ENCODE measurements around the gene WDR33. TPM values are rescaled to one million over a fixed set of nuclear protein-coding genes. Genes with fewer than 3 reads are reported as not detected.

The WDR33 gene
- total RNA-seq, 4 donors from 2014 or later = 25.8 to 53.3 (median 38.0) TPM

GRCh38 chr2:127675331-127676261 lies 135.4 kb downstream of the WDR33 start, which contains the start of gene LIMS2:
LIMS2 (minus strand) TSS chr2:127675530; CDS start chr2:127675024, 506 bp downstream.
- DNase-seq (ENCODE audit: low spot score) = no peak
- TF ChIP-seq, protein P1, sequence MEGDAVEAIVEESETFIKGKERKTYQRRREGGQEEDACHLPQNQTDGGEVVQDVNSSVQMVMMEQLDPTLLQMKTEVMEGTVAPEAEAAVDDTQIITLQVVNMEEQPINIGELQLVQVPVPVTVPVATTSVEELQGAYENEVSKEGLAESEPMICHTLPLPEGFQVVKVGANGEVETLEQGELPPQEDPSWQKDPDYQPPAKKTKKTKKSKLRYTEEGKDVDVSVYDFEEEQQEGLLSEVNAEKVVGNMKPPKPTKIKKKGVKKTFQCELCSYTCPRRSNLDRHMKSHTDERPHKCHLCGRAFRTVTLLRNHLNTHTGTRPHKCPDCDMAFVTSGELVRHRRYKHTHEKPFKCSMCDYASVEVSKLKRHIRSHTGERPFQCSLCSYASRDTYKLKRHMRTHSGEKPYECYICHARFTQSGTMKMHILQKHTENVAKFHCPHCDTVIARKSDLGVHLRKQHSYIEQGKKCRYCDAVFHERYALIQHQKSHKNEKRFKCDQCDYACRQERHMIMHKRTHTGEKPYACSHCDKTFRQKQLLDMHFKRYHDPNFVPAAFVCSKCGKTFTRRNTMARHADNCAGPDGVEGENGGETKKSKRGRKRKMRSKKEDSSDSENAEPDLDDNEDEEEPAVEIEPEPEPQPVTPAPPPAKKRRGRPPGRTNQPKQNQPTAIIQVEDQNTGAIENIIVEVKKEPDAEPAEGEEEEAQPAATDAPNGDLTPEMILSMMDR (IDR thresholded peaks at IDR 0.05) = no peak
- ATAC-seq (ENCODE audit: low FRiP score) = peak; percentile 40

GRCh38 chr2:127674241-127675209 lies 136.4 kb downstream of the WDR33 start:
- ATAC-seq (ENCODE audit: low FRiP score) = peak; percentile 22
- DNase-seq (ENCODE audit: low spot score) = no peak
- TF ChIP-seq, protein P1 (IDR thresholded peaks at IDR 0.05) = no peak

DNA sequence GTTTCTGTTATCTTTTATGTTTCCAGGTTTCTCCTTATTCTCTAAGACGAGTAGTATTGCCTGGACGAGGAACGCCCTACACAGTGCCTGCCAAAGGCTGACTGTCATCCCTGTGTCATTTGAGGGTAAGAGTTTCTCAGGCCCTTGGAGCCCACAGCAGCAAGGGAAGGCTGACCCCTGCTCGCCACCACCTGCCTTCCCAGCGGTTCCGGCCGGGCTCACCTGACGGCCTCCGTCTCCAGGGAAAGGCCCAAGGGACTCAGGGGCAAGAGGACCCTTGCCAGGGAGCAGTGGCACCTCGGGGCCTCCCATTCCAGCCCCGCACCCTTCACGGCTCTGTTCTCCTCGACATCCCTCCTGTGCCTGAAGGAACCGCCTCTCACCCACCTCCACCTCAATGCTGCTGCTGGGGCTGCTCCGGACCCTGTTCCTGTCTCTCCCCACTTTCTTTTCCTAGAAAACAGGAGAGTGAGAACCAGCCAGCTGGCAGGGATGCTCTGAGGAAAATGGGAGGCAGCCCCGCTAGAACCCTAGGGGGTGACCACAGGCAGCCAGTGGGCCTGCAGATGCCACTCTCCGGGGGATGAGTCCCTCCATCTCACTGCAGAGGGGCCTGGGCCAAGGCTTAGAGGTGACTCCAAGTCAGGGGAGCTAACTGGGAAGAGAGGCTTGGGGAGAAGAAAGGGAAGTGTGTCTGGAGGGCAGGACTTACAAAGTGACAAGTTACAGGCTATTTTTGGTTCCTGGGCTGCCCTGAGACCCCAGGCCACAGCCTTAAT lies 137.5 kb downstream of the WDR33 start:
- TF ChIP-seq, protein P1 (IDR thresholded peaks at IDR 0.05) = no peak
- DNase-seq (ENCODE audit: low spot score) (no peak), ATAC-seq (ENCODE audit: low FRiP score) (no peak)

DNA sequence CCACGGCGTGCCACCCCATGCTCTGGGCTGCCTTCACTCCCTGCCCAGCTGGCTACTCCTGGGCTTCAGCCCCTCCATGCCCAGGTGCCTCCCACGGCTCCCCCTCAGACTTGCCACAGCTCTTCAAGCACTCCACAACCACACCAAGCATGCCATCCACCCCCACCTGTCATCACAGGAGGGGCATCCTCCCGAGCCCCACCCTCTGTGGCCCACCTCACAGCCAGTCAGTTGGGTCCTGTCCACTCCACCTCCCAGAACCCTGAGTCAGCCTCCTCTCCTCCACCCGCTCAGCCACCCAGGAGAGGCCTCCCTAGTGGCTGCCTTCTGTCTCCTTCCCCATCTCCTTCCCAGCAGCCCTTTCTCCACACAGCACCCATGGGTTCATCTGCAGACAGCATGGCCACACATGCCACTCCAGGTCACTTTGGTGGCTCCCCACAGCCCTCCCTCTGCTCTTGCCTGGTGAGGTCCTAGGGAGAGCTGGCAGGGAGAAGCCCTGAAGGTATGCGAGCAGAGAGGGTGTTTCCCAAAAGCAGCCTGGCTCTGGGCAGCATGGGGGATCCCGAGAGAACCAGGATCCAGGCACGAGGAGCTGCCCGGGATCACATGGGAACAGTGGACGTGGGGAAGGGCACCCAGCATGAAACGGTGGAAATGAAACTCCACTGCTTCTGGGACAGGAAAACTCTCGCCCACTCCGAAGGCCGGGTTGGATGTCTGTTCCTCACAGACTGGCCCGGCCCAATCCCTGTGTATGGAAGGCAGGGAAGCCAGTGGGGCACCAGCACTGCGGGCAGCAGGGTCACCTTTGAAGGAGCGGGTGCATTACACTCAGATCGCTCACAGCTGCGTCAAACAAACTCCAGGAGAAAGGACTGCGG lies 138.4 kb downstream of the WDR33 start:
- TF ChIP-seq, protein P1 (IDR thresholded peaks at IDR 0.05) = no peak
- no peak for ATAC-seq (ENCODE audit: low FRiP score)
- no peak for DNase-seq (ENCODE audit: low spot score)

DNA sequence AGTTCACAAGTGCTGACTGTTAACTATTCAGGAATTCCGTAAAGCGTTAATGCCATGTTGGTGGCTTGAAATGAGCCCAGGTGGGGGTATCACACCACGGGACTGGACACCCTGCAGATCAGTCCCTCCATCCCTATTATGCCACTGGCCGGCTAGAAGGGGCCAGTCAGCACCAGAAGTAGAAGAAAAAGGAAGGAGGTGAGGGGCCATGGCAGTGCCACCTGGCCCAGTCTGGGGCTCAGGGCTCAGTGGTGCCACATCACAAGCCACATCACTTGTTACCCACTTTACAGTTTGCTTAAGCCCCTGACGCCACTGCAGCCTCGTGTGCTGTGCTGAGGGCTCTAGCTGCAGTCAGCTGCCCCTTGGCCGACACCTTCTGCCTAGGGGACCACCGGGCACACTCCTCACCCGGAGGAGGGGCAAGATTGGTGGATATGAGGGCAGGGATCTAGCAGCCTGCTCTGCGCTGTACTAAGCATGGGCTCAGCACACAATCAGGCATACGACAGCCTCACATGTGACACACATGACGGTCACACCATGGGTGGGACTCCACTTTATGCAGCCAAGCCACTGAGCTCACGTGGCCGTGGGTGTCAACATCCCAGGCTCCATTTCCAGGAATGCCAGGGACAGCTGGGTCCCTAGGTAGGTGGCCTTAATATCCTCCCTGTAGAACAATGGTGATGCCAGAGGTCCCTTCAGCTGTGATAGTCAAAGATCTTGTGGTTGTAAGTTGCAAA lies 139.2 kb downstream of the WDR33 start:
- ATAC-seq (ENCODE audit: low FRiP score) = no peak
- TF ChIP-seq, protein P1 (IDR thresholded peaks at IDR 0.05) = no peak
- DNase-seq (ENCODE audit: low spot score) = no peak

All from omental fat pad (tissue), 4 donors.